GM12878 (cell line): ENCODE measurements around the gene SFI1. TPM values are rescaled to one million over a fixed set of nuclear protein-coding genes. Genes with fewer than 3 reads are reported as not detected.

Experiments used
- ATAC-seq: fragments of 200-7000 bp; cut with Tn5 transposase; 3 replicates; pipeline ENCODE4 v1.9.1; 2020; ENCODE audit warnings: mild to moderate bottlenecking, moderate library complexity
- BruUV-seq: library from RNA; stranded (reverse); fragments of 400-500 nt; replicated peaks from 2 replicates; lab custom pipeline; 2021; lab: Mats Ljungman, UMichigan
- CTCF ChIA-PET: fragments of 300-600 bp; sonication (Branson Sonifier 250); formaldehyde crosslinking; extraction: SDS; loops from one replicate; lab custom pipeline; 2021; ENCODE audit warnings: inconsistent platforms; lab: Yijun Ruan, JAX
- POLR2A ChIA-PET: fragments of 350-600 bp; formaldehyde crosslinking; extraction: SDS; loops from one replicate; lab custom pipeline; 2021; ENCODE audit warnings: inconsistent platforms; lab: Charles Lee
- RAD21 ChIA-PET: fragments of 300-600 bp; sonication (Branson Sonifier 250); formaldehyde crosslinking; loops from one replicate; lab custom pipeline; 2023; ENCODE audit warnings: antibody characterized with exemption; ENCODE audit not compliant: unreplicated experiment; lab: Charles Lee
- SMC1A ChIA-PET: fragments of 300-600 bp; sonication (Branson Sonifier 250); formaldehyde crosslinking; loops from one replicate; lab custom pipeline; 2023; ENCODE audit not compliant: unreplicated experiment, uncharacterized antibody; lab: Charles Lee
- DNase-seq: peaks from one replicate; pipeline ENCODE4 v3.0.0-alpha.2; 2011; ENCODE audit warnings: low read depth, low spot score
- FAIRE-seq: peaks from 3 replicates; lab custom pipeline; 2011; peaks lifted over from hg19 to GRCh38; lab: Jason Lieb, UNC
- H2AFZ ChIP-seq: 2 replicates; pipeline ENCODE4 v1.6.0; 2011; ENCODE audit warnings: low read depth, low read length, control low read depth; ENCODE audit not compliant: control insufficient read depth
- H3K27ac ChIP-seq: 2 replicates; pipeline ENCODE4 v1.5.1; 2011; ENCODE audit warnings: control low read depth; ENCODE audit not compliant: control insufficient read depth, insufficient read depth
- H3K27me3 ChIP-seq, 2 experiments: replicated peaks in 1 of 2; 2 replicates each; pipeline versions ENCODE4 v1.6.0 to v1.6.1; 2011; ENCODE audit warnings: low read length in 1 of 2; ENCODE audit not compliant: control insufficient read depth in 2 of 2, insufficient read depth in 2 of 2
- H3K36me3 ChIP-seq, 2 experiments: 2 replicates each; pipeline ENCODE4 v1.5.1; 2011; ENCODE audit warnings: low read length in 1 of 2; ENCODE audit not compliant: control insufficient read depth in 2 of 2, insufficient read depth in 2 of 2
- H3K4me1 ChIP-seq: 2 replicates; pipeline ENCODE4 v1.6.1; 2011; ENCODE audit warnings: mild to moderate bottlenecking, low read length, moderate library complexity, mixed read lengths; ENCODE audit not compliant: control insufficient read depth, insufficient read depth
- H3K4me2 ChIP-seq: 2 replicates; pipeline ENCODE4 v1.6.0; 2011; ENCODE audit warnings: control low read depth; ENCODE audit not compliant: control insufficient read depth, insufficient read depth
- H3K4me3 ChIP-seq: fragments of 200-600 bp; sonication (generic); 2 replicates; pipeline ENCODE4 v1.5.1; 2016
- H3K79me2 ChIP-seq: 2 replicates; pipeline ENCODE4 v1.6.0; 2011; ENCODE audit warnings: low read length; ENCODE audit not compliant: control insufficient read depth, insufficient read depth
- H3K9ac ChIP-seq: 2 replicates; pipeline ENCODE4 v1.8.0; 2011; ENCODE audit warnings: low read length, control low read depth, mixed read lengths; ENCODE audit not compliant: control insufficient read depth, insufficient read depth
- H3K9me3 ChIP-seq: replicated peaks from 3 replicates; pipeline ENCODE4 v1.5.1; 2011; ENCODE audit warnings: mild to moderate bottlenecking, low read length; ENCODE audit not compliant: control insufficient read depth, insufficient read depth
- H4K20me1 ChIP-seq: 2 replicates; pipeline ENCODE4 v1.6.0; 2011; ENCODE audit not compliant: control insufficient read depth, insufficient read depth
- CBX5 ChIP-seq: sonication (generic); IDR thresholded peaks from 2 replicates; pipeline ENCODE4 v1.6.1; 2016; ENCODE audit warnings: low read depth, moderate library complexity, mild to moderate bottlenecking, inconsistent platforms
- CHD1 ChIP-seq: IDR thresholded peaks from 2 replicates; pipeline ENCODE4 v1.6.1; 2012; ENCODE audit warnings: low read depth, low read length, improper control_type of control experiment
- DPF2 ChIP-seq: fragments of 450-650 bp; IDR thresholded peaks from 2 replicates; pipeline ENCODE4 v1.6.1; 2017; ENCODE audit warnings: mild to moderate bottlenecking
- RAD21 ChIP-seq: IDR thresholded peaks from 2 replicates; pipeline ENCODE4 v1.6.1; 2011; ENCODE audit warnings: mild to moderate bottlenecking, low read depth, low read length, moderate library complexity; ENCODE audit not compliant: insufficient read depth
- SMC3 ChIP-seq: IDR thresholded peaks from 2 replicates; pipeline ENCODE4 v1.6.1; 2011; ENCODE audit warnings: low read length, improper control_type of control experiment, borderline replicate concordance
- TCF12 ChIP-seq: IDR thresholded peaks from 2 replicates; pipeline ENCODE4 v1.6.1; 2011; ENCODE audit warnings: low read depth, mild to moderate bottlenecking, low read length
- ZNF384 ChIP-seq: IDR thresholded peaks from 2 replicates; pipeline ENCODE4 v1.6.1; 2012; ENCODE audit warnings: low read depth, mild to moderate bottlenecking, low read length, improper control_type of control experiment, borderline replicate concordance
- WGBS: methylation state at CpG from one replicate; pipeline ENCODE4 v1.1.6; 2016; ENCODE audit warnings: low lambda C conversion rate; ENCODE audit not compliant: insufficient replicate concordance, insufficient coverage; ENCODE audit errors: missing lambda C conversion rate; 5-methylcytosine and 5-hydroxymethylcytosine counted together
- in situ Hi-C: fragments of 300-500 bp; cut with MboI; formaldehyde crosslinking; loops from 9 replicates; pipeline ENCODE4 v1.14.3; 2018; ENCODE audit warnings: mixed read lengths
- intact Hi-C: fragments of 100-400 bp; cut with micrococcal nuclease; formaldehyde crosslinking; loops from one replicate; pipeline ENCODE4 v1.14.2; 2022; ENCODE audit not compliant: unreplicated experiment
- polyA plus RNA-seq, 11 experiments: library from polyadenylated mRNA; depleted of rRNA in 4 of 11; unstranded in 6 of 11; stranded (reverse) in 5 of 11; fragments of >200 nt; fragmentation: Nextera tagmentation in 4 of 11; fragmentation: Illumina TruSeq in 1 of 11; extraction: Ambion mirVana in 4 of 11; extraction: Trizol in 1 of 11; gene quantifications; 1 replicate in 1 of 11; 2 replicates in 10 of 11; pipeline versions ENCODE4 v1.2.1 to v1.2.3, GENCODE V29; 2011 to 2016; ENCODE audit warnings: inconsistent platforms in 2 of 11, missing spikeins in 2 of 11, low read depth in 1 of 11
- total RNA-seq, 4 experiments: library from RNA; depleted of rRNA in 3 of 4; stranded (reverse); fragments of >200 nt in 3 of 4; fragmentation: Illumina TruSeq in 1 of 4; extraction: Trizol in 1 of 4; gene quantifications; 2 replicates each; pipeline versions ENCODE4 v1.2.1 to v1.2.3, GENCODE V29; 2013 to 2021

The SFI1 gene
- total and polyA plus RNA-seq, 10 of the 15 experiments (the other 5 are each of a cell fraction or from before 2014, with no cell fraction given), result 6.3 to 70.1 (median 30.4) TPM

DNA sequence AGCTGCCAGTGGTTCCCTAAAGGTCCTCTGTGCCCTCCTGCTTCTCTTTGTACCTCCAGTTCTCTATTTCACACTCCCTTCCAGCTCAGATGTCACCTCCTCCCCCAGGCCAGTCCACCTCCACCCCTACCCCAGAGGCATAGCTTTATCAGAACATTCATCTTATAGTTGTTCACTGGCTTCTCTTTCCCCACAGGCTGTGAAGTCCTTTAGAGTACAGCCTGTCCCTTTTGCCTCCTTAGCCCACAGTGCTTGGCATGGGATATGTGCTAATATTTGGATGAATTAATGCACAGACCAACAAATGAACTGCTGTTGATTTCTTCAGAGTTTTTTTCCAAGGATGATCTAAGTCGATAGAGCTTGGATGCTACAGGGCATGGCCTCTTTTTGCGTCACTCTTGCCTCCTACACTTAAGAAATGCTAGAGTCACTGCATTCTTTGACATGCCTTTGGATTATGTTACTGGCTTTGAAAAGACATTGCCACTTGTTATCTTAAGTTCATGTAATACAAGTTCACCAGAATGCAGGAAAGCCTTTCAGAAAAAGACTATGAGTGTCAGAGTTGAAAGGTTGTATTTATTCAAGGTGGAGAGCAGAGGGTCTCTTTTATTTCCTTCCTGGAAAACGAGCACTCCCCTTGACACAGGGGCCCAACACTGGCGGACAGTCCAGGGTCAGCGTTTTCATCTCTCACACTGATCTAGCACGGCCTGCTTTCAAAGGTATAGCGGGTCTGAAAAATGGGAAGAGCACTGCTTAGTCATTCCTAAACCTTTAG, 90.0 kb downstream of the SFI1 start:
- FAIRE-seq, result no peak
- Histone ChIP-seq H3K27ac (no peak overlapping the region), H3K9ac (no peak overlapping the region), H3K36me3 (peaks cover 8 to 24% of the 10 kb centered on the region in 2 experiments)
- no peak for TF ChIP-seq DPF2
- TF ChIP-seq RAD21, result no peak
- TF ChIP-seq TCF12, result no peak
- TF ChIP-seq CHD1, result no peak
- no peak for TF ChIP-seq ZNF384
- TF ChIP-seq SMC3, result no peak
- no peak for TF ChIP-seq CBX5
- TF ChIP-seq, all 136 proteins: peak for 0
- intact Hi-C loops (no loop called here), in situ Hi-C loops (no loop called here)
- ChIA-PET SMC1A (interaction anchor here (0.7 to 1.1 kb wide), 3 partner anchors 32 to 102 kb away, joined by 3 to 5 read pairs (median 4); no protein-coding TSS in a partner anchor), RAD21 (no interaction called here), POLR2A (interaction anchor here (1.2 kb wide), 2 partner anchors 23 to 49 kb away, joined by 3 to 4 read pairs; no protein-coding TSS in a partner anchor), CTCF (interaction anchor here (1.0 to 1.8 kb wide), 3 partner anchors 30 to 135 kb away, joined by 3 to 6 read pairs (median 4); no protein-coding TSS in a partner anchor)
- ATAC-seq, result no peak
- Histone ChIP-seq H4K20me1 (no peaks in the 10 kb centered on the region), H3K4me1 (0 out of 2 replicates have a peak, but pooled peaks cover 3% of the 10 kb centered on the region), H3K27me3 (no peaks in the 10 kb centered on the region), H3K4me2 (no peak overlapping the region), H3K4me3 (no peak overlapping the region), H3K9me3 (no peaks in the 10 kb centered on the region), H2AFZ (no peak overlapping the region), H3K79me2 (no peaks in the 10 kb centered on the region)
- no peak for DNase-seq
- no TSS peak for BruUV-seq
- 62% methylated on average over 7 of the region's 7 CpGs for WGBS
